A549 (cell line): Measurements from ENCODE around the gene SSH2. TPM values are rescaled to one million over a fixed set of nuclear protein-coding genes. Genes with fewer than 3 reads are reported as not detected.

Experiments
- ATAC-seq, 2 experiments: fragments of 200-7000 bp in 1 of 2; fragments of >200 bp in 1 of 2; cut with Nextera tagmentation in 1 of 2; cut with Tn5 transposase in 1 of 2; 3 replicates each; pipeline versions ENCODE4 v1.8.0 to v1.9.1; 2018 to 2020; ENCODE audit warnings: mild to moderate bottlenecking in 1 of 2, moderate library complexity in 1 of 2
- CTCF ChIA-PET: fragments of 300-600 bp; sonication (Branson Sonifier 250); formaldehyde crosslinking; extraction: SDS; loops from one replicate; lab custom pipeline; 2021; ENCODE audit warnings: antibody characterized with exemption, inconsistent platforms; lab: Yijun Ruan, JAX
- POLR2A ChIA-PET: fragments of 350-600 bp; formaldehyde crosslinking; extraction: SDS; loops from one replicate; lab custom pipeline; 2021; ENCODE audit warnings: antibody characterized with exemption, inconsistent platforms; lab: Yijun Ruan, JAX
- DNase-seq, 2 experiments: peaks; one replicate each; pipeline versions ENCODE4 v3.0.0 to v3.0.0-alpha.2; 2011 to 2016; ENCODE audit warnings: low read depth in 1 of 2, low spot score in 1 of 2
- FAIRE-seq: peaks from 2 replicates; lab custom pipeline; 2011; peaks lifted over from hg19 to GRCh38; lab: Jason Lieb, UNC
- H3K27ac ChIP-seq, 2 experiments: fragments of >200 bp; sonication (Bioruptor Twin); formaldehyde crosslinking; 3 replicates each; pipeline ENCODE4 v1.5.1; 2016 to 2017
- H3K4me1 ChIP-seq: fragments of >200 bp; sonication (Bioruptor Twin); formaldehyde crosslinking; 3 replicates; pipeline ENCODE4 v1.6.1; 2016
- H3K4me2 ChIP-seq: fragments of >200 bp; sonication (Bioruptor Twin); formaldehyde crosslinking; 3 replicates; pipeline ENCODE4 v1.6.1; 2016
- H3K4me3 ChIP-seq: fragments of >200 bp; sonication (Bioruptor Twin); formaldehyde crosslinking; 3 replicates; pipeline ENCODE4 v1.5.1; 2016
- H3K9me3 ChIP-seq: fragments of >200 bp; sonication (Bioruptor Twin); formaldehyde crosslinking; 3 replicates; pipeline ENCODE4 v1.6.1; 2016
- BHLHE40 ChIP-seq: IDR thresholded peaks from 2 replicates; pipeline ENCODE4 v1.6.1; 2012; ENCODE audit warnings: low read depth, low read length, inconsistent platforms
- CHD4 ChIP-seq: fragments of 200-600 bp; sonication (generic); IDR thresholded peaks from 2 replicates; pipeline ENCODE4 v1.6.1; 2016; ENCODE audit warnings: antibody characterized with exemption, mild to moderate bottlenecking, borderline replicate concordance
- ESRRA ChIP-seq: fragments of 150-350 bp; IDR thresholded peaks from 2 replicates; pipeline ENCODE4 v1.6.1; 2014; ENCODE audit warnings: mild to moderate bottlenecking, low read length, borderline replicate concordance
- FOSB ChIP-seq: fragments of 250-450 bp; sonication (Bioruptor Pico); IDR thresholded peaks from 2 replicates; pipeline ENCODE4 v1.5.0; 2020; ENCODE audit warnings: mild to moderate bottlenecking, moderate library complexity
- FOXS1 ChIP-seq: fragments of 250-450 bp; sonication (Bioruptor Pico); IDR thresholded peaks from 2 replicates; pipeline ENCODE4 v1.5.0; 2020; ENCODE audit warnings: mild to moderate bottlenecking, moderate library complexity
- HDAC2 ChIP-seq: fragments of 200-600 bp; sonication (generic); IDR thresholded peaks from 2 replicates; pipeline ENCODE4 v1.6.1; 2016
- HEYL ChIP-seq: fragments of 250-450 bp; sonication (Bioruptor Pico); IDR thresholded peaks from 2 replicates; pipeline ENCODE4 v1.8.0; 2021; ENCODE audit warnings: mild to moderate bottlenecking, moderate library complexity
- HOXB5 ChIP-seq: fragments of 250-450 bp; sonication (Bioruptor Pico); IDR thresholded peaks from 2 replicates; pipeline ENCODE4 v1.5.0; 2020; ENCODE audit warnings: mild to moderate bottlenecking, moderate library complexity
- KDM5A ChIP-seq: fragments of 200-600 bp; sonication (generic); IDR thresholded peaks from 2 replicates; pipeline ENCODE4 v1.6.1; 2016; ENCODE audit warnings: antibody characterized with exemption, mild to moderate bottlenecking
- MAX ChIP-seq: IDR thresholded peaks from 2 replicates; pipeline ENCODE4 v1.6.1; 2012
- MAZ ChIP-seq: fragments of 150-350 bp; IDR thresholded peaks from 2 replicates; pipeline ENCODE4 v1.6.1; 2014; ENCODE audit warnings: antibody characterized with exemption, low read depth, low read length, borderline replicate concordance
- MYC ChIP-seq: IDR thresholded peaks from 2 replicates; pipeline ENCODE4 v1.6.1; 2012; ENCODE audit warnings: mild to moderate bottlenecking, inconsistent platforms, low read length, improper control_type of control experiment, borderline replicate concordance
- PBX3 ChIP-seq: IDR thresholded peaks from 2 replicates; pipeline ENCODE4 v1.6.1; 2012
- POLR2A ChIP-seq: IDR thresholded peaks from 2 replicates; pipeline ENCODE4 v1.6.1; 2012; ENCODE audit warnings: mild to moderate bottlenecking, low read length
- POLR2AphosphoS2 ChIP-seq: conservative IDR thresholded peaks from 2 replicates; pipeline ENCODE4 v1.6.1; 2012; ENCODE audit warnings: low read length, improper control_type of control experiment, inconsistent platforms
- REST ChIP-seq: fragments of 200-600 bp; sonication (generic); IDR thresholded peaks from 2 replicates; pipeline ENCODE4 v1.6.1; 2016; ENCODE audit warnings: antibody characterized with exemption, mild to moderate bottlenecking, moderate library complexity
- RNF2 ChIP-seq: fragments of 200-600 bp; sonication (generic); IDR thresholded peaks from 2 replicates; pipeline ENCODE4 v1.6.1; 2016; ENCODE audit warnings: low read depth, mild to moderate bottlenecking, antibody characterized with exemption, moderate library complexity, borderline replicate concordance
- SMC3 ChIP-seq: fragments of >200 bp; sonication (Bioruptor Twin); formaldehyde crosslinking; IDR thresholded peaks from 3 replicates; pipeline ENCODE4 v1.6.1; 2018; ENCODE audit warnings: inconsistent platforms
- TFCP2L1 ChIP-seq: fragments of 250-450 bp; sonication (Bioruptor Pico); IDR thresholded peaks from 2 replicates; pipeline ENCODE4 v1.5.0; 2021; ENCODE audit warnings: mild to moderate bottlenecking
- TP53 ChIP-seq: fragments of 250-450 bp; sonication (Bioruptor Pico); IDR thresholded peaks from 2 replicates; pipeline ENCODE4 v1.5.0; 2021; ENCODE audit warnings: mild to moderate bottlenecking, moderate library complexity
- ZC3H11A ChIP-seq: fragments of 450-650 bp; IDR thresholded peaks from 2 replicates; pipeline ENCODE4 v1.6.1; 2014; ENCODE audit warnings: antibody characterized with exemption, mild to moderate bottlenecking
- ZFP36 ChIP-seq: fragments of 450-650 bp; IDR thresholded peaks from 2 replicates; pipeline ENCODE4 v1.6.1; 2014; ENCODE audit warnings: borderline replicate concordance; ENCODE audit not compliant: partially characterized antibody
- ZNF302 ChIP-seq: fragments of 250-450 bp; sonication (Bioruptor Pico); IDR thresholded peaks from 2 replicates; pipeline ENCODE4 v1.9.0; 2021; ENCODE audit warnings: inconsistent platforms, mild to moderate bottlenecking, moderate library complexity
- WGBS: methylation state at CpG from one replicate; pipeline ENCODE4 v1.1.6; 2017; ENCODE audit errors: missing lambda C conversion rate; 5-methylcytosine and 5-hydroxymethylcytosine counted together
- polyA plus RNA-seq, 4 experiments: library from polyadenylated mRNA; depleted of rRNA in 3 of 4; stranded (reverse); fragments of >200 nt; fragmentation: RNase III in 1 of 4; extraction: RNeasy Plus Mini Kit Qiagen cat#74134 plus additional on column Dnase treatment in 1 of 4; gene quantifications; 2 replicates in 3 of 4; 3 replicates in 1 of 4; pipeline ENCODE4 v1.2.3, GENCODE V29; 2011 to 2017

SSH2 gene
- polyA plus RNA-seq, 2 of the 4 experiments (the other 2 are of a cell fraction): 20.7 to 24.5 TPM

GRCh38 chr17:29924786-29925185 is 5.2 kb downstream of the SSH2 start:
- CTCF ChIA-PET: interaction anchor here (0.9 to 2.8 kb wide), 5 partner anchors 9 to 308 kb away, joined by 3 to 8 read pairs (median 7); no protein-coding TSS in a partner anchor

GRCh38 chr17:29918922-29919856 is 10.8 kb downstream of the SSH2 start:
- CTCF ChIA-PET: interaction anchor here (0.8 to 5.3 kb wide), 9 partner anchors 7 to 301 kb away, joined by 3 to 71 read pairs (median 5); partner anchors contain the start of gene SSH2
- POLR2A ChIA-PET: interaction anchor here (0.6 kb wide), 1 partner anchor 92 kb away, joined by 3 read pairs; no protein-coding TSS in a partner anchor
- WGBS: 80% methylated on average over 3 of the region's 3 CpGs
- DNase-seq (no peak), ATAC-seq (peak; percentile 54 to 61; a peak in 4 of 6 replicates), FAIRE-seq (peak; percentile 88)
- no peak for TF ChIP-seq MYC
- no peak for TF ChIP-seq HEYL (CRISPR knock-in tag)
- TF ChIP-seq RNF2: no peak
- no peak for TF ChIP-seq ESRRA
- TF ChIP-seq KDM5A: no peak
- no peak for TF ChIP-seq HOXB5 (CRISPR knock-in tag)
- peak overlapping the region; percentile 35 for H3K4me2 ChIP-seq
- H3K9me3 ChIP-seq: no peaks in the 10 kb centered on the region
- peaks cover 11% of the 10 kb centered on the region for H3K4me1 ChIP-seq
- peak overlapping the region in 1 of 2 experiments; percentile 25; a peak in 2 of 6 replicates for H3K27ac ChIP-seq
- H3K4me3 ChIP-seq: no peak overlapping the region

More at GRCh38 chr17:29924786-29925185, 5.2 kb downstream of the SSH2 start:
- WGBS: 94% methylated on average over 1 of the region's 1 CpG
- no peak for ATAC-seq
- DNase-seq: no peak
- no peak overlapping the region for H3K27ac ChIP-seq
- TF ChIP-seq SMC3 (no peak), MYC (no peak), PBX3 (no peak), ZFP36 (no peak), ZNF302 (CRISPR knock-in tag) (no peak), MAZ (no peak), POLR2AphosphoS2 (no peak), ZC3H11A (no peak)
- H3K4me1 ChIP-seq: peaks cover 21% of the 10 kb centered on the region
- POLR2A ChIA-PET: no interaction called here
- H3K9me3 ChIP-seq: no peaks in the 10 kb centered on the region
- no peak for FAIRE-seq
- H3K4me2 ChIP-seq: no peak overlapping the region
- H3K4me3 ChIP-seq: no peak overlapping the region

- POLR2A ChIA-PET: no interaction called here
- FAIRE-seq: no peak
- 92% methylated on average over 1 of the region's 1 CpG for WGBS
- Histone ChIP-seq H3K9me3 (no peaks in the 10 kb centered on the region), H3K27ac (no peak overlapping the region), H3K4me2 (no peak overlapping the region), H3K4me3 (no peak overlapping the region), H3K4me1 (peaks cover 11% of the 10 kb centered on the region)
- no peak for ATAC-seq
- CTCF ChIA-PET: interaction anchor here (0.9 to 3.1 kb wide), 3 partner anchors 10 to 15 kb away, joined by 3 to 9 read pairs (median 9); no protein-coding TSS in a partner anchor
- TF ChIP-seq MAX: no peak
- no peak for TF ChIP-seq CHD4
- no peak for TF ChIP-seq POLR2AphosphoS2
- no peak for TF ChIP-seq FOSB (CRISPR knock-in tag)
- no peak for TF ChIP-seq TP53
- no peak for TF ChIP-seq HDAC2
- no peak for TF ChIP-seq REST
- TF ChIP-seq ZC3H11A: no peak
- no peak for TF ChIP-seq POLR2A
- TF ChIP-seq TFCP2L1 (CRISPR knock-in tag): no peak
- TF ChIP-seq PBX3: no peak
- TF ChIP-seq BHLHE40: no peak
- TF ChIP-seq MAZ: no peak
- TF ChIP-seq FOXS1 (CRISPR knock-in tag): no peak
- DNase-seq: no peak
These were observed 12.0 kb downstream of the SSH2 start for GRCh38 chr17:29918016-29918415.
